Tibial nerve (tissue), 4 donors: Measurements from ENCODE around the gene NEB. TPM values are rescaled to one million over a fixed set of nuclear protein-coding genes. Genes with fewer than 3 reads are reported as not detected.
"Not testable (repeated sequence)": the region's sequence is repeated elsewhere in the genome, so short reads cannot be mapped to it uniquely, and the experiment has no call there.

ENCODE experiments used
- DNase-seq, 2 donors: peaks; one replicate each; pipeline ENCODE4 v3.0.0-alpha.2; 2019; ENCODE audit warnings: low spot score in 2 of 2
- H3K27ac ChIP-seq, 4 donors: fragments of 200-600 bp; sonication (generic) in 3 of 4; one replicate each; pipeline ENCODE4 v1.5.1; 2017 to 2019; ENCODE audit warnings: mild to moderate bottlenecking in 1 of 4
- H3K27me3 ChIP-seq, 2 donors: fragments of 200-600 bp; sonication (generic) in 1 of 2; one replicate each; pipeline versions ENCODE4 v1.5.1 to v1.6.0; 2017 to 2019
- H3K36me3 ChIP-seq, 3 donors: fragments of 200-600 bp; sonication (generic); one replicate each; pipeline ENCODE4 v1.5.1; 2018 to 2019
- H3K4me1 ChIP-seq, 4 donors: fragments of 200-600 bp; sonication (generic) in 3 of 4; one replicate each; pipeline ENCODE4 v1.5.1; 2017 to 2019
- H3K4me3 ChIP-seq, 4 donors: fragments of 200-600 bp; sonication (generic) in 3 of 4; one replicate each; pipeline ENCODE4 v1.5.1; 2017 to 2019; ENCODE audit warnings: mild to moderate bottlenecking in 1 of 4, moderate library complexity in 1 of 4
- H3K9me3 ChIP-seq, 4 donors: fragments of 200-600 bp; sonication (generic) in 3 of 4; one replicate each; pipeline ENCODE4 v1.5.1; 2017 to 2019
- EP300 ChIP-seq, 2 donors: sonication (generic); formaldehyde crosslinking; IDR thresholded peaks; one replicate each; pipeline ENCODE4 v1.6.1; 2017; ENCODE audit warnings: antibody characterized with exemption in 2 of 2, mild to moderate bottlenecking in 1 of 2
- POLR2A ChIP-seq, 2 donors: fragments of 450-650 bp; IDR thresholded peaks; one replicate each; pipeline ENCODE4 v1.6.1; 2017; ENCODE audit warnings: antibody characterized with exemption in 2 of 2, mild to moderate bottlenecking in 2 of 2, moderate library complexity in 2 of 2
- WGBS, 2 donors: methylation state at CpG; one replicate each; pipeline ENCODE4 v1.1.5; 2018; 5-methylcytosine and 5-hydroxymethylcytosine counted together
- total RNA-seq, 4 donors: library from RNA; depleted of rRNA; stranded (reverse); fragments of >200 nt; gene quantifications; one replicate each; pipeline ENCODE4 v1.1.0, GENCODE V29; 2016
- TF ChIP-seq, protein P1 (sequence below), 5 experiments: fragments of 200-600 bp in 3 of 5; fragments of 450-650 bp in 2 of 5; sonication (generic) in 3 of 5; IDR thresholded peaks; one replicate each; pipeline ENCODE4 v1.5.1; 2016 to 2019; ENCODE audit warnings: antibody characterized with exemption in 5 of 5, mild to moderate bottlenecking in 3 of 5, moderate library complexity in 2 of 5

The NEB gene
- total RNA-seq, 4 donors from 2014 or later, result 1.2 to 2.2 (median 1.5) TPM

DNA sequence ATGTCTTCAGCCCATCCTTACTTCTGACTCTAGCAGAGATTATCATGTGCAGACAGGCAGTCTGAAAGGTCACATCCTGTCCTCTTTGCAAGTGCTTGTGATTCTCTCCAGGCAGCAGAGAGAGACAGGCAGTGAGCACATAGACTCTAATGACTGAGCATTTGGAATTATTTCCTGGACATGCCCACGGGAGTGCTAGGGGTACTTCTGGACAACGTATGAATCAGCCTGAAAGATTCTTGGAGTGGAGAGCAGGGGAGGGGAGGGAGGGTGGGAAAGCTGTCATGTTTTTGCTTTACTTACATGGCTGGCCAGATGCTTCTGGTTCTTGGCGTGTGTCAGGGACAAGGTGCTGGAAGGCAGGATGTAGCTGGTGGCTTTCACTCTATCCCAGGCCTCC, 174.0 kb downstream of the NEB start:
- H3K36me3 ChIP-seq, result no peaks in the 10 kb centered on the region
- DNase-seq, result no peak
- no peaks in the 10 kb centered on the region for H3K27me3 ChIP-seq
- no peak overlapping the region for H3K4me3 ChIP-seq
- 25% methylated on average over 3 of the region's 3 CpGs for WGBS, 2 donors
- no peak overlapping the region for H3K27ac ChIP-seq
- TF ChIP-seq, protein P1, sequence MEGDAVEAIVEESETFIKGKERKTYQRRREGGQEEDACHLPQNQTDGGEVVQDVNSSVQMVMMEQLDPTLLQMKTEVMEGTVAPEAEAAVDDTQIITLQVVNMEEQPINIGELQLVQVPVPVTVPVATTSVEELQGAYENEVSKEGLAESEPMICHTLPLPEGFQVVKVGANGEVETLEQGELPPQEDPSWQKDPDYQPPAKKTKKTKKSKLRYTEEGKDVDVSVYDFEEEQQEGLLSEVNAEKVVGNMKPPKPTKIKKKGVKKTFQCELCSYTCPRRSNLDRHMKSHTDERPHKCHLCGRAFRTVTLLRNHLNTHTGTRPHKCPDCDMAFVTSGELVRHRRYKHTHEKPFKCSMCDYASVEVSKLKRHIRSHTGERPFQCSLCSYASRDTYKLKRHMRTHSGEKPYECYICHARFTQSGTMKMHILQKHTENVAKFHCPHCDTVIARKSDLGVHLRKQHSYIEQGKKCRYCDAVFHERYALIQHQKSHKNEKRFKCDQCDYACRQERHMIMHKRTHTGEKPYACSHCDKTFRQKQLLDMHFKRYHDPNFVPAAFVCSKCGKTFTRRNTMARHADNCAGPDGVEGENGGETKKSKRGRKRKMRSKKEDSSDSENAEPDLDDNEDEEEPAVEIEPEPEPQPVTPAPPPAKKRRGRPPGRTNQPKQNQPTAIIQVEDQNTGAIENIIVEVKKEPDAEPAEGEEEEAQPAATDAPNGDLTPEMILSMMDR (IDR thresholded peaks at IDR 0.05), result no peak
- no peak for TF ChIP-seq POLR2A (IDR thresholded peaks at IDR 0.05)
- TF ChIP-seq EP300 (IDR thresholded peaks at IDR 0.05), result no peak
- peaks cover 0 to 4% (median 0%) of the 10 kb centered on the region in 4 donors for H3K4me1 ChIP-seq
- no peaks in the 10 kb centered on the region for H3K9me3 ChIP-seq

- not testable (repeated sequence) for H3K36me3 ChIP-seq, H3K27ac ChIP-seq, H3K27me3 ChIP-seq, H3K9me3 ChIP-seq, H3K4me3 ChIP-seq, DNase-seq, H3K4me1 ChIP-seq
- WGBS, 2 donors, result 86 to 100% methylated on average over 2 of the region's 2 CpGs
Observed at GRCh38 chr2:151559431-151559830, 174.8 kb downstream of the NEB start.

GRCh38 chr2:151557883-151558282, 176.4 kb downstream of the NEB start:
- DNase-seq, H3K27ac ChIP-seq, H3K4me1 ChIP-seq, H3K36me3 ChIP-seq, H3K27me3 ChIP-seq, H3K9me3 ChIP-seq, H3K4me3 ChIP-seq: not testable (repeated sequence)
- WGBS, 2 donors, result 75 to 76% methylated on average over 2 of the region's 2 CpGs

DNA sequence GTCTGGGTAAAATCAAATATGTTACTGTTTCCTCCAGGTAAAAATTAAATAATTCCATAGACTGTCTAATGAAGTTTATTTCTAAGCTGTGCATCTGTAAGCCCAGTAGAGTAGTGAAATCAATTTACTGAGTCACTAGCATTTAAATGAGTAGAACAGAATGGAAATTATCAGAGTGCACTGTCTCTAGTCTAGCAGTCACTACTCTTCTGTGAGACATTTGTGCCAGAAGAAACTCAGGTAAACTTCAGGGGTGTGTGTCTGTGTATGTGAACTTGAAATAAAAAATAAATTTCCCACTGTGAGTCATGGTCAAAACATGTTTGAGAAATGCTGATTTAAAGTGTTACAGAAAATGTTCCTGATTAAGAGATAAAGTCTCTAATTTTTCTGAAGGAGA, 178.2 kb downstream of the NEB start:
- Histone ChIP-seq H3K4me1 (peaks cover 0 to 4% (median 0%) of the 10 kb centered on the region in 4 donors), H3K4me3 (no peak overlapping the region), H3K9me3 (no peaks in the 10 kb centered on the region), H3K27me3 (no peaks in the 10 kb centered on the region), H3K36me3 (no peaks in the 10 kb centered on the region), H3K27ac (no peak overlapping the region)
- no peak for TF ChIP-seq EP300 (IDR thresholded peaks at IDR 0.05)
- TF ChIP-seq, protein P1 (IDR thresholded peaks at IDR 0.05), result no peak
- no peak for TF ChIP-seq POLR2A (IDR thresholded peaks at IDR 0.05)
- DNase-seq, result no peak

GRCh38 chr2:151552287-151552686, 182.0 kb downstream of the NEB start:
- 78 to 79% methylated on average over 5 of the region's 5 CpGs for WGBS, 2 donors
- H3K36me3 ChIP-seq, result no peaks in the 10 kb centered on the region
- H3K27ac ChIP-seq, result no peak overlapping the region
- H3K4me1 ChIP-seq, result no peaks in the 10 kb centered on the region
- no peaks in the 10 kb centered on the region for H3K9me3 ChIP-seq
- DNase-seq, result no peak
- H3K27me3 ChIP-seq, result no peaks in the 10 kb centered on the region
- TF ChIP-seq EP300 (IDR thresholded peaks at IDR 0.05) (no peak), POLR2A (IDR thresholded peaks at IDR 0.05) (no peak)
- TF ChIP-seq, protein P1 (IDR thresholded peaks at IDR 0.05), result no peak
- no peak overlapping the region for H3K4me3 ChIP-seq

GRCh38 chr2:151551556-151551955, 182.7 kb downstream of the NEB start:
- Histone ChIP-seq H3K36me3 (no peaks in the 10 kb centered on the region), H3K27me3 (no peaks in the 10 kb centered on the region), H3K9me3 (no peaks in the 10 kb centered on the region), H3K27ac (no peak overlapping the region), H3K4me1 (no peaks in the 10 kb centered on the region), H3K4me3 (no peak overlapping the region)
- TF ChIP-seq POLR2A (IDR thresholded peaks at IDR 0.05), result no peak
- TF ChIP-seq, protein P1 (IDR thresholded peaks at IDR 0.05), result no peak
- no peak for TF ChIP-seq EP300 (IDR thresholded peaks at IDR 0.05)
- WGBS, 2 donors, result 68 to 79% methylated on average over 5 of the region's 5 CpGs
- DNase-seq, result no peak
